Vagina (tissue), 2 donors: Measurements from ENCODE around the gene WDR38.
A peak's percentile ranks its signal among the peaks of the same experiment; 100 is the strongest.

Experiments
- CTCF ChIP-seq, 3 experiments: fragments of 450-650 bp in 2 of 3; fragments of 200-600 bp in 1 of 3; sonication (generic) in 1 of 3; IDR thresholded peaks; one replicate each; pipeline ENCODE4 v1.5.1; 2017 to 2019; ENCODE audit warnings: antibody characterized with exemption in 3 of 3, mild to moderate bottlenecking in 2 of 3, moderate library complexity in 2 of 3
- POLR2AphosphoS5 ChIP-seq, 2 donors: sonication (generic); formaldehyde crosslinking; IDR thresholded peaks; one replicate each; pipeline ENCODE4 v1.9.0; 2017; ENCODE audit warnings: antibody characterized with exemption in 2 of 2, mild to moderate bottlenecking in 2 of 2, low read depth in 1 of 2; ENCODE audit not compliant: insufficient read depth in 1 of 2

GRCh38 chr9:124879226-124879625, 26.0 kb downstream of the WDR38 start:
- TF ChIP-seq CTCF (IDR thresholded peaks at IDR 0.05): no peak
- peak in 1 of 2 donors; percentile 31 for TF ChIP-seq POLR2AphosphoS5 (IDR thresholded peaks at IDR 0.05; ENCODE audit: insufficient read depth in 1 of 2, low read depth in 1 of 2)
